Type B pancreatic cell (in vitro differentiated cells): ENCODE data around the gene RNU1-1. TPM values are rescaled to one million over a fixed set of nuclear protein-coding genes. Genes with fewer than 3 reads are reported as not detected.

Source experiments
- DNase-seq: peaks from one replicate; pipeline ENCODE4 v3.0.0; 2021; ENCODE audit warnings: mixed read lengths; ENCODE audit not compliant: unreplicated experiment; ENCODE audit errors: extremely low spot score
- H3K27ac Mint-ChIP-seq: 2 replicates; pipeline ENCODE4 v1.8.0; 2021; ENCODE audit warnings: mild to moderate bottlenecking, mixed read lengths
- H3K27me3 Mint-ChIP-seq: 2 replicates; pipeline ENCODE4 v1.8.0; 2021; ENCODE audit warnings: mixed read lengths
- H3K36me3 Mint-ChIP-seq: 2 replicates; pipeline ENCODE4 v1.8.0; 2021; ENCODE audit warnings: mixed read lengths
- H3K4me1 Mint-ChIP-seq: one replicate; pipeline ENCODE4 v1.8.0; 2021; ENCODE audit warnings: mixed read lengths; ENCODE audit not compliant: unreplicated experiment
- H3K4me3 Mint-ChIP-seq: 2 replicates; pipeline ENCODE4 v1.8.0; 2021; ENCODE audit warnings: mild to moderate bottlenecking, mixed read lengths
- H3K9me3 Mint-ChIP-seq: 2 replicates; pipeline ENCODE4 v1.8.0; 2021; ENCODE audit warnings: mixed read lengths
- CTCF ChIP-seq: fragments of 200-600 bp; sonication (generic); conservative IDR thresholded peaks from 2 replicates; pipeline ENCODE4 v1.5.0; 2021; ENCODE audit warnings: antibody characterized with exemption, mild to moderate bottlenecking
- total RNA-seq: library from RNA; stranded (reverse); gene quantifications from 2 replicates; pipeline ENCODE4 v1.2.1, GENCODE V29; 2021; ENCODE audit warnings: low replicate concordance

RNU1-1 gene
- total RNA-seq, 1 donor from 2014 or later: 3,564 TPM

- H3K27me3 Mint-ChIP-seq: no peaks in the 10 kb centered on the region
- H3K4me3 Mint-ChIP-seq: no peak overlapping the region
- no peaks in the 10 kb centered on the region for H3K9me3 Mint-ChIP-seq
- TF ChIP-seq CTCF: no peak
- DNase-seq: no peak
- no peaks in the 10 kb centered on the region for H3K4me1 Mint-ChIP-seq
- peaks cover 18% of the 10 kb centered on the region for H3K36me3 Mint-ChIP-seq
- no peak overlapping the region for H3K27ac Mint-ChIP-seq
Observed at GRCh38 chr1:16474166-16474800, 39.8 kb downstream of the RNU1-1 start.

DNA sequence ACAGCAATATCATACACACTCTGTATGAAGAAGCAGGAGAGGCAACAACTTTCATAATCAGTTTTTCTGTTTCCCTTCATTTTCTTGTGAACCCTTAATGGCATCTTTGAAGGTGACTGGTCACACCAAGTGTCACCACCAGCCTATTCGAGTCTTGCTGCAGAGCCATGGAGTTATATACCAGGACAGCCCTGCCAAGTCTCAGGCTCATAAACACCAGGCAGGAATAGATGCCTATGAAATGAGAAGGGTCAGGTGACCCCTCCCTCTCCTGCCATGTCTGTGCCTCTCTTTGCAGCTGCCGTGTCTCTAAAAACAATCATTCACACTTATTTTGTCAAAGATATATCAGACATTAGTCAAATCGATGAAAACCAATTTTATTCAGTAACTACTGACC lies 45.5 kb downstream of the RNU1-1 start:
- TF ChIP-seq CTCF: no peak
- no peak for DNase-seq
- Mint-ChIP-seq H3K27ac (no peak overlapping the region), H3K36me3 (peaks cover 28% of the 10 kb centered on the region), H3K9me3 (no peaks in the 10 kb centered on the region), H3K27me3 (no peaks in the 10 kb centered on the region), H3K4me3 (no peak overlapping the region), H3K4me1 (no peaks in the 10 kb centered on the region)

GRCh38 chr1:16464917-16465625 lies 49.0 kb downstream of the RNU1-1 start:
- Mint-ChIP-seq H3K27ac (no peak overlapping the region), H3K27me3 (no peaks in the 10 kb centered on the region), H3K4me1 (no peaks in the 10 kb centered on the region), H3K36me3 (peaks cover 25% of the 10 kb centered on the region), H3K4me3 (no peak overlapping the region), H3K9me3 (no peaks in the 10 kb centered on the region)
- TF ChIP-seq CTCF: no peak
- DNase-seq: no peak

Other genes starting within 250 kb of the RNU1-1 start
- gene FBXO42, start 161.8 kb downstream of the RNU1-1 start, total RNA-seq: 18.4 and 19.0 TPM in 2 replicates
- 127 and 140 TPM in 2 replicates for gene SZRD1, start 147.0 kb downstream of the RNU1-1 start, total RNA-seq
- gene SPATA21, start 76.9 kb downstream of the RNU1-1 start, total RNA-seq: not detected in 2 replicates
- gene NECAP2, start 73.6 kb downstream of the RNU1-1 start, total RNA-seq: 45.9 and 48.2 TPM in 2 replicates
- gene NBPF1, start 99.3 kb upstream of the RNU1-1 start, total RNA-seq: 39.1 and 97.5 TPM in 2 replicates
- 2,993 and 3,564 TPM in 2 replicates for gene RNU1-3, start 152.7 kb upstream of the RNU1-1 start, total RNA-seq
- gene RNU1-4, start 226.2 kb upstream of the RNU1-1 start, total RNA-seq: 2,993 and 3,564 TPM in 2 replicates